Globus pallidus (tissue), 1 donor: Measurements from ENCODE around the gene HHATL.

Source experiments
- DNase-seq: peaks from one replicate; pipeline ENCODE4 v3.0.0-alpha.2; 2015; ENCODE audit warnings: low spot score

Gene HHATL

DNA sequence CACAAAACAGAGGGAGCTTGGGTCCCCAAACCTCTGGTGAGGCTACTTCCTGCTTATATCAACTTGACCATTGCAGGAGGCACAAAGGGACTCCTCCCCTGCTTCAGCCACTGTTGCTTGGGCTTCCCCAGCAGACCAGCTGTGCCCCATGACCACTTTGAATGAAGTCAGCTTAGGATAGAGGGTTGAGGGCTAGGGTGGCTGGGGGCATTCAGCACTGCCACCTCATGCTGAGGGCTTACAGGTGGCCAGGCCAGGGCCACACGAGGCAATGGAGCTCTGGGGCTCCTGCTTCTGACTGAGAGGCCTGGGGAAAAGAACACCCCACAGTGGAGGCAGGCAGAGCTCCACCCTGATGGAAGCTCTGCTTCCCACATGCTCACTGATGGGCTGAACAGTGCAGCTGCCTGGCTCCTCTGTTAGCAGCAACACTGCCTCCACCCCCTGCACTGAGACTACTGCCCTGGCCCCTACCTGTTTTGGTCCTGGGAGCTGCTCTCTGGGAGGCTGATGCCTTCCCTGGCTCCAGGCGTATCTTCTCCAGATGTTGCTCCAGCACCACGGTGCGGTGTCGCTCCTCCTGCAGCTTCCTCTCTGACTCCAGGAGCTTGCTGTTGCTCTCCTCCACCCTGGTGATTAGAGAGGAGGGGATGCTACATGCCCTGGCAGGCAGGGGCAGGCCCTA is 10.2 kb upstream of the HHATL start:
- DNase-seq: no peak

DNA sequence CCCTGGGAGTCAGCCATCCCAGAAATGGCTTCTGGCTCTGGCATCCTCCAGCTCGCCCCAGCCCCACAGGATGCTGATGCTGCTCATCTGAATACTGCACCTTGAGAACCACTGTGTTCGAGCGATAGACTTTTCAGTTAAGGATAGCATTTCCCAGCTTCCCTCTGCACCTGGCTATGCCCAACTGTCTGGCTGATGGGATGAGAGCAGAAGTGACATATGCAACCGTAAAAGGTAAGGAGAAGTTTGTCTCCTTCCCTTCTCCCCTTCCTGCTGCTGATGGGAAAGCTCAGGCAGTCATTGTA is 9.7 kb upstream of the HHATL start:
- no peak for DNase-seq

DNA sequence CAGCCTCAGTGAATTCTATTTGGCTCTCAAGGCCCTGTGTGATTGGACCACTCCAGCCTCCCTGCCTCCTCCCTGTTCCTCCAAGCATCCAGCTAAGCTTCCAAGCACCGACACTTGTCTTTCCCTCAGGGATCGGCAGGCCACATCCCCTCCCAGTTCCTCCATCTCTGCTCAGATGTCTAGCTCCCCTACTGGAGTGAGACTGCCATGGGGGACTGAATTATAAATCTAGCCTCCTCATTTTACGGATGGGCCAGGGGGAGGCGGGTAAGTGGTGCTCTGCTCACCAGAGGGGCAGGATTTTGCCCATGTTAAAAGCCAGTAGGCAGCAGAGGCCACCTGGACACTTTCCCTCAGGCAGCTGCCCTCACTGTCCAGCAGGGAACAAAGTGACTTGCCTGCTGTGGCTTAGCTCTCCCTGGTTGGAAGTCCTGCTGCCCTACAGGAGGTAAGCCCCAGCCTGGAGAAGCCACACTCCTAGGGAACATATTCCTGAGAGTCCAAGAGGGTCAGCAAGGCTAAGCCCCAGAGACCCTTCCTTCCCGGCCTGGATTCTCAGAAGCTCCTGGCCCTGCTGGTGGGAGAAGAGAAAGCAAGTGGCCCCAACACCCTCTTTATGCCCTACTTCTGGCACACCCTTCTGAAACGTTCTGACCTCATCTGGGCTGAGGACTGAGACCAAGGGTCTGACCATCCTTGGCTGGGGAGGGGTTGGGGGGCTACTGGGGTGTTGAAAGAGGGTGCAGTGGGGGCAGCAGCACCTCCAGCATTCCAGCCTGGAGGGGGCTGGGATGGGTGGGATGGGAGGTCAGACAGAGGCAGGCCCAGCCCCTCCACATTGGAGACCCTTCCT is 9.1 kb upstream of the HHATL start:
- no peak for DNase-seq

DNA sequence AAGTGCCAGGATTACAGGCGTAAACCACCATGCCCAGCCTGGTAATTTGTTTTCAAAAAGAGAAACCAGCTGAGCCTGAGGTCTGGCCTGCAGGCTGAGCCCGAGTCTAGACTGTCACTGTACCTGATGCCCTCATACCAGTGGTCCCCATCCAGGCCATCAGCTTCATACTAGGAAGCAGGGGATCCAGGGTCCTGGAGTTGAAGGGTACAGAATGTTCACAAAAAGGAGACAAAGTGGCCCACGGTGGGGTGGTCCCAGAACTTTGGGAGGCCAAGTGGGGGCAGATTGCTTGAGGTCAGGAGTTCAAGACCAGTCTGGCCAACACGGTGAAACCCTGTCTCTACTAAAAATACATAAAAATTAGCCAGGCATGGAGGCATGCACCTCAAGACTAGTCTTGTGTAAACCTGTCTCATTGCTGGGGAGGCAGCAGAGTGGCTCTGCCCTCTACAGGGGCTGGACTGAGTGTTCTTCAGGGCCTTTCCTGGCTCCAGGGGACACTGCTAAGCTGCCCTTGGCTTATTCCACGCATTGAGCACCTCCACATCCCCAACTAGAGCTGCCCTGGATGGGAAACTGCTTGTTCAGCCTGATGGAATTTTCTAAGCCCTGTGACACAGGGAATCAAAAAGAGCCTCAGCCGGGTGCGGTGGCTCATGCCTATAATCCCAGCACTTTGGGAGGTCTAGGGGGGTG is 7.9 kb upstream of the HHATL start:
- no peak for DNase-seq

DNA sequence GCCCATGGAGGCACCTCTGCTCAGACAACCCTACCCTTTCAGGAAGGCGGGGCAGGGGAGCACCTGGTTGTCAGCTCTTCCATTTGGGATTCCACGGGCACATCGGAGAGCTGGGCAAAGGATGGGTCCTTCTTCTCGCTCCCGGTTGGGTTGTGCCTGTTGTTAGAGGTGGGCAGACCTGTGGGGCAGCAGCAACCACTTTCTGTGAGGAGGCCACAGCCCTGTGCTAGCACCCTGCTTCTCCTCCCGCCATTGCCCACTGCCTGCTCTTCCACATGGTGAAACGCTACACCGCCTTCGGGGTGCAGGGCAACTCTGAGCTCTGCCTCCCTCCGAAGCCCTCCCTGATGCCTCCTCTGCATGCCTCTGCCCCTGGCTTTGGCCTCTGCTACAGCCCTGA is 7.0 kb upstream of the HHATL start:
- DNase-seq: no peak

DNA sequence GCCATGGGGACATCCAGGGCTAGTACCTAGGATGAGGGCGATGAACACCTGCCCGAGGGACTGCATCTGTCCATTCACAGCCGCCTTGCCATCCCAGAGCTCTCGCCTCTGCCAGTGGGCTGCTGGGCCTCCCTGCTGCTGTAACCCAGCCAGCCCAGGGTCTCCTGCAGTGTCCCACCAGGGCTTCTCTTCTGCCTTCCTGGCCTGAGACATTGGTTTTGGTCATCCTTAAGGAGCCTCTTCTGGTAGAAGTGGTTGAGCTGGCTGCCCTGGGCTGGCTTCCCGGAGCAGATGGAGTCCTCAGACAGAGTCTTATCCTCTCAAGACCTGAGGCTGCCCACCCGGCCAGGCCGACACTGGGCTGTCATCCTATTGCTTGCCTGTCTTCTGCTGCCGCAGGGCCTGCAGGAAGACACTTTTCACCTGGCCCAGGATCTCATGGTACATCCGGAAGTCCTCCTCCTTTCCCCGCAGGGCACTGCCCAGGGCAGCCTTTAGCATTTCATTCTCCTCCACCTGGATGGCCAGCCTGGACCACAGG is 6.1 kb upstream of the HHATL start:
- no peak for DNase-seq

DNA sequence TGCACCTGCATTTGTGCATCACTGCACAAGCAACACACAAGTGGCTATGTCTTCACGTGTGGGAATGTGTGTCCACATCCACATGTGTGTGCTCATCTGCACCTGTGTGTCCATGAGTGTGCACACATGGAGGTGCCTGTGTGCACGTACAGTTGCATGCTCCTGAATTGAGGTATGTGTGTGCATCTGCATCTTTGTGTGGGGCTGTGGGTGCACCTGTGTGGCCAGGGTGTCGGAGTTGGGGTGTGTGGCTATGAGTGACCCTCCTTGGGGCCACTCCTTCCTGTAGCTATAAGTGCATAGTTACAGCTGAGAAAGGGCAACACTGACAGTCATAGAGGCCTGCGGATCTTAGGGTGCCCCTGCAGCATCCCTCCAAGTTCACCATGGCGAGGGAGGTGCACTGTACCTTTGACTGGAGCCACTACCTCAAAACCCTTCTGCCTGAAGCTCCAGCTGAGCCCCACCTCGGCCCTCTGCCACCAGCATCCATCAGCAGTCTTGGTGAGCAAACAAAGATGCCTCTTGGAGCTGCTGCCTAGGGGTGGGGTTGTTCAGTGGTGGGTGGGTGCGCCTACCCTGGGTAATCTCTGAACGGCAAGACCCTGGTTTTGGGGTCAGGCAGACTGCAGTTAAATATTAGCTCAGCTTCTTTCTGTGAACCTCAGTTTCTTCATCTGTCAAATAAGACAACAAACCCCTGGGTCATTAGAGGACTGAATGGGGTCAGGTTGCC is 5.2 kb upstream of the HHATL start:
- DNase-seq: no peak

DNA sequence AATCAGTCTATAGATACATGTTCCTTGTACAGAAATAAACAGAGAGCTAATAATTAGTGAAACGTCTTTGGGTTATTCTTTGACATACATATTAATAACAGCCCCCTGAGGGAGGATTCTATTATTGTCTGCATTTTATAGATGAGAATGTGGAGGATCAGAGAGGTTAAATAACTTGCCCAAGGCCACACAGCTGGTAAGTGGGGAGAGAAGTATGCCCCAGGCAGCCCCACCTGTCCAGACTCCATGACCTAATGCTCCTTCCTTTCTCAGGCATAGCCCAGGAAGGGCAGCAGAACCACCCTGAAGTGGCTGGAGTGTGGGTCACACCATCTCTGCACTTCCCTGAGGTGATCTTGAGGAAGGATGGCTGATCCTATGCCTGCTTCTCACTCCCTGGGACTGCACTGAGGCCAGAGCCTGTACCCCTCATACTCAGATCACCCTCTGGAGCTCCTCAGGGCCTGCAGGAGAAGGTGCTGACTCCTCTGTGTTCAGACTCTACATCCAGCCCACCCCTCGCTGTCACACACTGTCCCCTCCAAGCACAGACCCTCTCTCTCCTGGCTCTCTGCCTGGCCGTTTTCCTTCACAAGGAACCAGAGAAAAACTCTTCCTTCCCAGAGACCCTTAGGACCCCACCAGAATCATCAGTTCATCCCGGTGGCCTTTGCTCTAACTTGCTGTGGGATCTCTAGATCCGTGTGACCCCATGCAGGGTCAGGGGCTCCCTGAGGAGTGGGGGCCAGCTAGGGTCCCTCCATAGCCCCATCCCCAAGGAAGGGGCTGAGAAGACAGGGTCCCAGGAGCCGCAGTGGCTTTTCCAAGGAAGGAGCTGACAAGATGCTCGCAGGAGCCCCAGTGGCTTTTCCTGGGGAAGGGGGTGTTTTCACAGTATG is 4.4 kb upstream of the HHATL start:
- DNase-seq: no peak

DNA sequence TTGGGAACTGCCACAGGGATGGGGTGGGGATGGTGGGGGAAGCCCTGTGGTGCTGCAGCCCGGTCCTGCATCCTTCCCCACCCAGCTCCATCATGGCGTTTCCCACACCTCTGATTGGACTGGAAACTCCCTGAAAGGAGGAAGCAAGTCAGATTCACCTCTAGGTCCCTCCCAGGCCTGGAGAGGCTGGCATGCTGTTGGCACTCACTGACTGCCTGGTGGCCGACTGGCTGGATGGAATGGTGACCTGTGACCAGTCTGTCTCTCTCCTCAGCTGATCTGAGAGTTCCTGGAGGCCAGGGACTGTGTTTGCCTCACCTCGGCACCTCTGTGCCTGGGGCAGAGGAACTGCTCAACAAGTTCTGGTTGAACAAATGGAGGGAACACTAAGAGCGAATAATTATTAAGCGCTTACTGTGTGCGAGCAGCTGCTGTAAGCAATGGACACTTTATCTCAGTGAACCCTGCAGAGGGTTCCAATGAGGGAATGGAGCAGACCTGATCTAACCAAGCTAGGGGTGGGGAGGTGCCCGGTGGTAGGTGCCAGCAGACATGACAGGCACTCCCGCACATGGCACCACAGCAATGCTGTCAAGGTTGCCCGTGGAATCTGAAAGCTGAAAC is 3.5 kb upstream of the HHATL start:
- DNase-seq: no peak

DNA sequence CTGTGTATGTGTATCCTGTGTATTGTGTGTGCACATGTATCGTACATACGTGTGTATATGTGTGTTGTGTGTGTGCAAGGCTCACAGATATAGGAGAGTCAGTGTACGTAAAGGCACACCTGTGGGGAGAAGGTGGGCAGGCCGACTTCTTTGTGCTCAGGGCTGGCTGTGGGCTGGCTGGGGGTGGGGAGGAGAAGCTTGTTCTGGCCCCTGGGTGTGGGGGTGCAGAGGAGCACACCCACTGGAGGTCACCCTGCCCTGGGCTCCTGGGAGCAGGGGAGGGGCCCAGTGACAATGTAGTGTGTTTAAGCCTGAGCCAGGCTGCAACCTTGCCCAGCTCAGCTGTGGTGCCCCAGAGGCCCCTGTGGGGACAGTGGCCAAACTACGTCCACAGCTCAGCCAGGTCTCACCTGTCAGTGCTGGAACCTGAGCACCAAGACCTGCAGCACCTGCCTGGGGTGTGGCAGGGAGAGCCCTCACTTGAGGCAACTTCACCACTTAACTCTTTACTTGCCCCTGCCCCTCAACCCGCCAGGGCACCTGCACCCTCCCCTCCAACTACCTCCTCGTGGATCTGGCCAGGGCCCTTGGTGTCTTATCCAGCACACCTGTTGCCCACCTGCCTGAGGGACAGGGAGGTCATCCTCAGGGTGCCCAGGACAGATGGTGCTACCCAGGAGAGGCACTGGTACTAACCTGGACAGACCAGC is 2.6 kb upstream of the HHATL start:
- DNase-seq: no peak

DNA sequence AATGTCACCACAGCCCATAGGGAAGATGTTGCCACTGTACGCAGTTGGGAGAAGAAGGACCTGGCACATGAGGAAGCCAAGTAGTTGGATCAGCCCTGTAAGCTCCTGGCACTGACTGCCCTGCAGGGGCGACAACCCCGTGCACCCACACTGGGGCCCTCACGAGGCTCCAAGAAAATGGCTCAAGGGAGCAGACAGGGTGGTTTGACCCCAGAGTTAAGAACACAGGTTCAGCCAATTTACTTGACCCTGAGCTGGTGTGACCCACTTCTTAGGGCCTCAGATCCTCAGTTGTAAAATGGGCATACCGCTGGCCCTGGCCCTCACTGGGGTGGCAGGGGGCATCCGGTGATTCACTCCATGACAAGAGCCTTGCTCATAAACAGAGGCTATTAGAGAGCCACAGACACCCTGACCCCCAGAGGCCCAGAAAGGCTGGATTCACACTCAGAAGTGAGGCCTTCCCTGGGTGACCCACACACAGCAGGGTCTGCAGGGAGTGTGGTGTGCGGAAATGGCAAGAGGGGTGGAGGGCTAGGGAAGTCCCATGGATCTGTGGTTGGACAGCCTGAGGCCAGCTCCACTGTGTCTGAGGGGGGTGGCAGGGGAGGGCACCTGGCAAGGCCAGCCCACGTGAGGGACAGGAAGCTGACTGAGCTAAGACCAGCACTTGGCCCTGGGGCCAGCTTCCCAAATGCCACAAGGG is 1.7 kb upstream of the HHATL start:
- DNase-seq: no peak

DNA sequence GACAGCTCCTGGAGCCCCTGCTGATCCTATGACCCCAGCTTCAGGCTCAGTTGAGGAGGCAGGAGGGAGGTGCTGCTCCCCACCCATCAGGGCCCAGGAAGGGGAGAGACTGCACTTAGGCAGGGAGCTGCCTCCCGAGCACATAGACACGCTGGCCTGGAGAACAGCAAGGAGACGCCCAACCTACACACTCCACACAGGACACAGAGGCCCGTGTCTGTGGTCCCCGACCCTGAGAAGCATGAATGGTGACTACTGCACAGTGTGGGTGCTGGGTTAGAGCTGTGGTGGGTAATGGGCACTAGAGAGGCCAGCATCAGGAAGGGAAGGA is 1.1 kb upstream of the HHATL start:
- DNase-seq: no peak

DNA sequence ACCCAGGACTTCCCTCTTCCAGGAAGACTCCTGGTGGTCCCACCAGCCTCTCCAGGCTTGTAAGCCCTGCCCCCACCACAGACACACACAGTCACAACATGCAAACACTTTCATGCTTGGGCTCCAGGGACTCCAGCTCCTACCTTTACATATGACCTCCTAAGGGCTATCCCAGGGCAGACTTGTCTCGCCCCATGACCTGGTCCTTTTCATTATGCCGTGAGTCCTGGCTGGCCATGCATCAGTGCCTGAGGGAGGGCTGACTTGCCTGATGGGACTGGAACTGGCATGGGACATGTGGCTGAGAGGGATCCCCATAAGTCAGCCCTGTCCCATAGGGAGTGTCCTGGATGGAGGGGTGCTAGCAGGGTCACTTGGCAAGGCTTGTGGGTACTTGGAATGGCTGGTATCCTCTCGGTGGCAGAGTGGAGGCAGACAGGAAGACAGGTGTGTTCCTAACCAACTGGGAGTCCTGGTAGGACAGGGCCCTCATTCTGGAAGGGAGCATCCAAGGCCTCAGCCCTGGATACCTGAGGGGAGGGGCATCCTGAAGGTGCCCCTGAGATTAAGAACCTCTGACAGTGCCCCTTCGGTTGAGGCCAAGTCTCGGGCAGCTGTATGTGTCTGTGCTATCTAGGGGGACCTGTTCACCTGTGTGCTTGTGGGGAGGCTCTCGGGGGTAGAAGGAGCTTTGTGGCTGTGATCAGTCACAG is 540 bp upstream of the HHATL start:
- DNase-seq: no peak

DNA sequence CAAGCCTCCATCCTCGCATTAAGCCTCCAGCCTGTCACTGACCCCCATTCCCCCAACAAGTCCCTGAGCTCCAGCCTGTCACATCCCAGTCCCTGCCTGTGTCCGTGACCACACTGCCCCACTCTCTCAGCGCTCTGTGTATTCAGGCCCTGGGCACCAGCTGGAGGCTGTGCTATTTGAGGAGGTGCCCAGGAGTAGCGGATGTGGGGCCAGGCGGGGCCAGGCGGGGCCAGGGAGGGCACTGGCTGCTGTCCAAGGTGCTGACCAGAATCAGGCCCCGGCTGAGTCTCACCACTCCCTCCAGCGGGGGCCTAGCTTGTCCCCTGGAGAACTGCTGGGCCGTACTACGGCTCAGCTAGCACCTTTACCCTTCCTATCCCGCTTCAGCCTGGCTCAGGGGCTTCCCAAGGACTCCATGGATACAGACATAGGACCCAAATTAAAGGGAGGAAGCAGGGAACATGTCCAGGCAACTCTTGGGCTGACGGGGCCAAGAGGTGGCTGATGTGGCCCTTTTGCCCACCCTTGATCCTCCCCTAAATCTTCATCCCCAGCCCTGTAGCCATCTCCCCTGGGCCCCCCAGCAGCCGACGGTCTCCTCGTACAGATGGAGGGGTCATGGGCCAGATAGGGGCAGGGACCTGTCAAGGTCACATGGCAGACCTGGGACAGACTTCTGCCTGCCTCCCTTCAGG is 1.1 kb downstream of the HHATL start:
- peak; percentile 95 for DNase-seq

DNA sequence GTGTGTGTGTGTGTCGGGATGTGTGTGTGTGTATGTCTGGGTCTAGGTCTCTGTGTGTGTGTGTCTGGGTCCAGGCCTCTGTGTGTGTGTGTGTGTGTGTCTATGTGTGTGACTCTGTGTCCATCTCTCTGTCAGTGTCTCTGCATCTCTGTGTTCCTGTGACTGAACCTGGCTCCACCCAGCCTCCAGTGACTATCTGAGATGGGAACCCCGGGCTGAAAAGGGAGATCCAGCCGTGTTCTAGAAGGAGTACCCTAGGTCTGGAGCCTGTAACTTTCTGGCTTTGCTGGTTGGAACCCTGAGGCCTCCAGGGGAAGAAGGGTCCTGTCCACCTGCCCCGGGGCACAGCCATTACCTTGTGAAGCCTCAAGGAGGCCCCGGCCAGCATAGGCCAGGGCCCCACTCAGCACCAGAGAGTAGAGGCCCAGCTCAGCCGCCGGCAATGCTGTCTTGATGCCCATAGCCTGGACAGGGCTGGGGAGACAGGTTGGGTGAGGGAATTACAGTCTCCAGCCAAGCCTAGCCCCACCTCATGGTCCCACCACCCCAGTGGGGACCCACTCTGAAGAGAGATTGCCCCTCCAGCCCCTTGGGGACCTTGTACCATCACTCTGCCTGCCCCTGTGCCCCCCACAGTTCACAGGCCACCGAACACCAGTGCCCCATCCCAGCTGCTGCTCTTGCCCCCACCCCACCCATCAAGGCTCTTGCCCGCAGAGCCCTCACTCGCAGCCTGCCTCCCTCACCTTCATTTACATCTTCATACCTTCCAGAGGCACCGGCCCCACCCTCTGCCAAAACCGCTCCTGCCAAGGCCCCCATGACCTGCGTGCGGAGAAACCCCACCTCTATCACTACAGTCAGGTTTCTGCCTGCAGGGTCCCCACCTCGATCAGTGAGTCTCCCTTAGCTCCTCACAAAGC is 2.0 kb downstream of the HHATL start:
- DNase-seq: no peak

DNA sequence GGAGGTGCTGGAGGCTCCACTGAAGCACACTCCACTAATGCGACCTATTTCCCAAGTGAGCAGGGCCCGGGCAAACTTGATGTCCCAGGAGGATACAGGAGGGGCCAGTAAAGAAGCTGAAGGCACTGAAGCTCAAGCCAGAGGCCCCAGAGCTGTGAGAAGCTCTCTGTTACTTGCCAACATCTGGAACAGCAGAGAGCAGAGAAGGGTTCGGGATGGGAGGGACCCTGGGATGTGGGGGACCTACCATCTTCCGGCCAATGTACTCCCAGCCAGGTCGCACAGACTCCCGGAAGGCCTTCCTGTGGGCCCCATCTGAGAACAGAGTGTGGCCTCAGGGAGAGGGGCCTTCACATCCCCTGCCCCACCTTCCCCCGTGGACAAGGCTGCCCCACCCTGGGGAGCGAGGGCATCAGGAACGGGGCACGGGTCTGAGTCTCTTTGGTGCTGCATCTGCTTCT is 3.1 kb downstream of the HHATL start:
- no peak for DNase-seq

DNA sequence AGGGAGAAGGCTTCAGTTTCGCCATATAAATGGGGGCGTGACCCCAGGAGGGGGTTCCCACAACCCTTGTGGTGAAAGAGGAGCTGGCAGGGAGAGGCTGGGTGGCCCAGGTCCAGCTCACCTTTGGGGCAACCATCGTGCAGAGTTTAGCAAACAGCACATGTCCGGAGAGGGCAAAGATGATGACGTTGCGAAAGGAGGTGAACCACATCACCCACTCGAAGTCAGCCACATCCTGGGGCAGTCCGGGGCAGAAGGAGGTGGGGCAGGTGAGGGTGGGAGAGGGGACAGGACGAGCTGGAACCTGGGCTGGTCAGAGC is 3.7 kb downstream of the HHATL start:
- DNase-seq: no peak
